Activated T-helper 17 cell treated with anti-CD3 and anti-CD28 coated beads, Interleukin-2, amount 50 U/mL, for 72 hours (primary cell): ENCODE measurements around the gene ELF4. TPM values are rescaled to one million over a fixed set of nuclear protein-coding genes. Genes with fewer than 3 reads are reported as not detected.

ENCODE experiments used
- ATAC-seq: fragments of 150-1000 bp; cut with Tn5 transposase; replicated peaks from 2 replicates; pipeline ENCODE4 v1.10.0; 2021; ENCODE audit warnings: mild to moderate bottlenecking, moderate library complexity
- H3K27ac Mint-ChIP-seq: one replicate; pipeline ENCODE4 v1.8.0; 2022; ENCODE audit warnings: mixed read lengths
- H3K27me3 Mint-ChIP-seq: one replicate; pipeline ENCODE4 v1.8.0; 2022; ENCODE audit warnings: mixed read lengths
- H3K36me3 Mint-ChIP-seq: one replicate; pipeline ENCODE4 v1.8.0; 2022; ENCODE audit warnings: low read depth, mild to moderate bottlenecking, mixed read lengths
- H3K4me1 Mint-ChIP-seq: one replicate; pipeline ENCODE4 v1.8.0; 2022; ENCODE audit warnings: mixed read lengths
- H3K4me3 Mint-ChIP-seq: one replicate; pipeline ENCODE4 v1.8.0; 2022; ENCODE audit warnings: mild to moderate bottlenecking, mixed read lengths
- H3K9me3 Mint-ChIP-seq: one replicate; pipeline ENCODE4 v1.8.0; 2022; ENCODE audit warnings: mixed read lengths
- total RNA-seq, 2 donors: library from RNA; stranded (reverse); gene quantifications; one replicate each; pipeline ENCODE4 v1.2.3, GENCODE V29; 2022

ELF4 gene
- total RNA-seq: 10 to 100 TPM; 23.5 to 25.6 TPM

DNA sequence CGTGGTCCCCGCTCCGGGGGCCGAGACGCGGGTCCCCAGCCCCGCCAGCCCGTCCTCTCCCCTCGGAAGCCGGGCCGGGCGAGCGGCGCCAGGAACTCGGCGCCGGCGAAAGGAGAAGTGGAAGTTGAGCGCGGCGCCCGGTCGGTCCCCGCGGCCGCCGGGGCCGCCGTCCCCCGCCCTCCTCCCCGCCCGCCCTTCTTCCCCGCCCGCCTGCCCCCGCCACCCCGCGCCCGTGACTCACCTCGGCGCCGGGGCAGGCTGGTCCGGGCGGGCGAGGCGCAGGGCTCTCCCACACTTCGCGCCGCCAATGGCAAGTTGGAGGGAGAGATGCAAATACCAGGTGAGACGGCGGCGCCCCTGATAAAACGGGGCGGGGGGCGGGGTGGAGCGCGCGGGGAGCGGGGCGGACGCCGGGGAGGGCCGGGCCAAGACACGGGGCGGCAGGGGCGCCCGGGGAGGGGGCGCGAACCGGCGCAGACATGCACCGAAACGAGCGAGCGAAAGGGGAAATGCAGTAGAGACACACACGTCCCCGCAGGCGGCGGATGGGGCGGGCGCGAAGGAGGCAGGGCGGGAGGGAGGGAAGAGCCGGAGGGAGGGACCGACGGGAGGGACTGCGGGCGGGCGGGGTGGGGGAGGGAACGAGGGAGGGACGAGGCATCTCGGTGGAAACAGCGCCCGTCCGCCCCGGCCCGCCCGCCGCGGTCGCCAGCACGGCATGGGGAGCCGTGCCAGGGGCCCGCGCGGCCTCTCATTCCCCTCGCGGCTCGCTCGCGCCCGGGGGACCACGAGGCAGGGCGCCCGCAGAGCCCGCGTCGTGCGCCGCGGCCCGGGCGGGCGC is at the start of gene ELF4:
ELF4 (minus strand) TSS at position 119 of the 841 bp plus-strand sequence. CDS start 29,167 bp downstream, outside the sequence.
- peak within 1 kb of the TSS; percentile 81 for H3K4me3 Mint-ChIP-seq
- peaks cover 19% of the 10 kb centered on the region for H3K4me1 Mint-ChIP-seq
- H3K9me3 Mint-ChIP-seq: no peaks in the 10 kb centered on the region
- H3K27ac Mint-ChIP-seq: peak within 1 kb of the TSS; percentile 73
- peak; percentile 65 for ATAC-seq
- H3K27me3 Mint-ChIP-seq: no peaks in the 10 kb centered on the region
- peaks cover 12% of the 10 kb centered on the region for H3K36me3 Mint-ChIP-seq

DNA sequence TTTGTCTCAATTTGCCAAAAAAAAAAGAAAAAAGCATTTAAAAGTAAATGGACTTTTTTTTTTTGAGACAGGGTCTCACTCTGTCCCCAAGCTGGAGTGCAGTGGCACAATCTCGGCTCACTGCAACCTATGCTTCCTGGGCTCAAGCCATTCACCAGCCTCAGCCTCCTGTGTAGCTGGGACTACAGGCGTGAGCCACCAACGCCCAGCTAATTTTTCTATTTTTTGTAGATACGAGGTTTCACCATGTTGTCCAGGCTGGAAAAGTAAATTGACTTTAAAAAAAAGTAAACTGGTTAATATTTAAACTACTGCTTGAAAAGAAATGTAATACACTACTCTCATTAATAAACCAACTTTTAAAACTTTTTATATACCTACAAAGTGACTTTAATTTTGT is 49.5 kb upstream of the ELF4 start:
- Mint-ChIP-seq H3K4me3 (peak overlapping the region; percentile 67), H3K27ac (no peak overlapping the region), H3K4me1 (peaks cover 5% of the 10 kb centered on the region), H3K27me3 (no peaks in the 10 kb centered on the region), H3K9me3 (no peaks in the 10 kb centered on the region), H3K36me3 (peaks cover 29% of the 10 kb centered on the region)
- no peak for ATAC-seq

DNA sequence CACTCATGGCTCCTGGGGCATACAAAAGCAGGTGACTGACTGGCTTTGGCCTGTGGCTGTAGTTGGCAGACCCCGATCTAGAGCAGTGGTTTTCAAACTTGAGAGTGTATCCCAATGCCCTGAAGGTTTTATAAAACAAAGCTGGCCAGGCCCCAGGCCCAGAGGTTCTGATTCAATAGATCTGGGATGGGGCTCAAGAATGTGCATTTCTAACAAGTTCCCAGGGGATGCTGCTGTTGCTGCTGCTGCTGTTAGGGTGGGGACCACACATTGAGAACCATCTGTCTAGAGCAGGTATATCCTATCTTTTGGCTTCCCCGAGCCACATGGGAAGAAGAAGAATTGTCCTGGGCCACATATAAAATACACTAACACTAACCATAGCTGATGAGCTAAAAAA is 48.0 kb upstream of the ELF4 start:
- no peak overlapping the region for H3K4me3 Mint-ChIP-seq
- H3K36me3 Mint-ChIP-seq: peaks cover 43% of the 10 kb centered on the region
- no peak for ATAC-seq
- H3K27me3 Mint-ChIP-seq: no peaks in the 10 kb centered on the region
- H3K27ac Mint-ChIP-seq: no peak overlapping the region
- H3K9me3 Mint-ChIP-seq: no peaks in the 10 kb centered on the region
- peaks cover 5% of the 10 kb centered on the region for H3K4me1 Mint-ChIP-seq

DNA sequence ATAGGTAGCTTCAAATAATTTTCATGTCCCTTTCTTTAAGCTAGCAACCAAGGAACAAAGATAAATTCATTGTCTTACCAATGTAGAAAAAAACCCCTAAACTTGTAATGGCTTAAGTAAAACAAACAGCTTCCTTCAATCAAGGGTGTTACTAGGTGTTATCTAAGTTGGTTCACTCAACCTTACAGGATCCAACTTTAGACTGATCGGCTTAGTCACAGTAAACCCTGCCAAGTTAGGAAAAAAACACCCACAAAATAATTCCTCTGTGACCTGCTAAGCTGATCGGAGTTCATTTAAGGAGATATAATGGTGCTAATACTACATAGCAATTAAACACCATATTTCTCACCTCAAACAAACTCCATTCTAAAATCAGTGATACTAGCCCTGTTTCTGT is 45.3 kb upstream of the ELF4 start:
- H3K4me3 Mint-ChIP-seq: no peak overlapping the region
- no peaks in the 10 kb centered on the region for H3K9me3 Mint-ChIP-seq
- peaks cover 34% of the 10 kb centered on the region for H3K36me3 Mint-ChIP-seq
- no peaks in the 10 kb centered on the region for H3K27me3 Mint-ChIP-seq
- ATAC-seq: no peak
- no peak overlapping the region for H3K27ac Mint-ChIP-seq
- H3K4me1 Mint-ChIP-seq: peaks cover 5% of the 10 kb centered on the region

DNA sequence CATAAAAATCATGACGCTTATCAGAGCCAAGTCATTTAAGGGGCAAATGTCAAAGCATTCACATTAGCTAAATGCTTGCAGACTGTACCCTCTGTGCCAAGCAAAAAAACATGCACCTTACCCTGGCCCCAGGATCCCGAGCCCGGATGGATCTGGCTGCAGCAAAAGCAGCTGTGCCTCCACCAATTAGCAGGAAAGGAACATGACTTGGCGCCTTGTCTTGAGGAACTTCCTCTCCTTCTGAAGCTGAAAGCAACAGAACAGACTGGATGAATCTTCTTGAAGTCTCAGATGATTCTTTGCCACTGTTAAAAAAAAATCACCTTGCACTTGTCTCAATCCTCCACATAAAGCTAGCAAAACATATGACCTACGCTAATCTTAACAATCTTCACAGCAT is 37.3 kb upstream of the ELF4 start:
- H3K27ac Mint-ChIP-seq: no peak overlapping the region
- H3K4me3 Mint-ChIP-seq: no peak overlapping the region
- no peak for ATAC-seq
- H3K4me1 Mint-ChIP-seq: peaks cover 5% of the 10 kb centered on the region
- H3K36me3 Mint-ChIP-seq: peaks cover 69% of the 10 kb centered on the region
- H3K27me3 Mint-ChIP-seq: no peaks in the 10 kb centered on the region
- H3K9me3 Mint-ChIP-seq: no peaks in the 10 kb centered on the region

DNA sequence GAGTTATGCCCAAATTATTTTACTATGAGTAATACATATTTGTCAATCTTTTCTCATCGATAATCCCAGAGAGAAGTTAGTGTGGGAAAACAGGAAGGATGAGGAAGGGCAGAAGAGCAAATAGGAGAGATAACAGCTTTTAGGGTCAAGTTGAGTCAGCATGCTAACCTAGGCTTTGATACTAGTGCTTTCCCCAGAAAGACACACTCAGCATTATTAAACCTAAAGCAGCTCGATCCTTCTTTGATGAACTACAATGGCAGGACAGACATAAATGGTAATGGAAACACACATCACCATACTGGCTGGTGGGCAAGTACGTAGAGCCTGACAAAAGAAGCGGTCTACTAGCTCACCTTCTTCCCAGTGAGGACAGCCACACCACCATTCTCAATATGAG is 34.8 kb upstream of the ELF4 start:
- no peak for ATAC-seq
- H3K27ac Mint-ChIP-seq: no peak overlapping the region
- peaks cover 92% of the 10 kb centered on the region for H3K36me3 Mint-ChIP-seq
- no peak overlapping the region for H3K4me3 Mint-ChIP-seq
- H3K27me3 Mint-ChIP-seq: no peaks in the 10 kb centered on the region
- H3K4me1 Mint-ChIP-seq: peaks cover 5% of the 10 kb centered on the region
- no peaks in the 10 kb centered on the region for H3K9me3 Mint-ChIP-seq

DNA sequence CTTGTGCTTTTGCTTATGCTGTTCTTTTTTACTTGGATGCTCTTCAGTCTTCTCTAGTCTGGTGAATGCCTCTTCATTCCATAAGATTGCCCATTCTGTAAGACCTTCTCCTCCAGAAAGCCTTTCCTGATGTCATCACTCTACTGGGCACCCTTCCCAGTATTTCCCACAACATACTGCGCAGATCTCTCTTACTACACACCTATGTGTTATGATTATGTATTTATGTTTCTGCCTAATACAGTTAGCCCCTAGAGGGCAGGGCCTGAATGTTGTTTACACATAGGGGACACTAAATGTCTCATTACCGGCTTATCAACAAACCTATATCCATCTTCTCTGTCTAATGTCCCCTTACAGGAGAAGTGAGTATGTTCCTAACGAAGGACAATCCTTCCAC is 34.2 kb upstream of the ELF4 start:
- H3K36me3 Mint-ChIP-seq: peaks cover 92% of the 10 kb centered on the region
- no peak overlapping the region for H3K27ac Mint-ChIP-seq
- peaks cover 5% of the 10 kb centered on the region for H3K4me1 Mint-ChIP-seq
- H3K4me3 Mint-ChIP-seq: no peak overlapping the region
- no peaks in the 10 kb centered on the region for H3K9me3 Mint-ChIP-seq
- no peak for ATAC-seq
- no peaks in the 10 kb centered on the region for H3K27me3 Mint-ChIP-seq

DNA sequence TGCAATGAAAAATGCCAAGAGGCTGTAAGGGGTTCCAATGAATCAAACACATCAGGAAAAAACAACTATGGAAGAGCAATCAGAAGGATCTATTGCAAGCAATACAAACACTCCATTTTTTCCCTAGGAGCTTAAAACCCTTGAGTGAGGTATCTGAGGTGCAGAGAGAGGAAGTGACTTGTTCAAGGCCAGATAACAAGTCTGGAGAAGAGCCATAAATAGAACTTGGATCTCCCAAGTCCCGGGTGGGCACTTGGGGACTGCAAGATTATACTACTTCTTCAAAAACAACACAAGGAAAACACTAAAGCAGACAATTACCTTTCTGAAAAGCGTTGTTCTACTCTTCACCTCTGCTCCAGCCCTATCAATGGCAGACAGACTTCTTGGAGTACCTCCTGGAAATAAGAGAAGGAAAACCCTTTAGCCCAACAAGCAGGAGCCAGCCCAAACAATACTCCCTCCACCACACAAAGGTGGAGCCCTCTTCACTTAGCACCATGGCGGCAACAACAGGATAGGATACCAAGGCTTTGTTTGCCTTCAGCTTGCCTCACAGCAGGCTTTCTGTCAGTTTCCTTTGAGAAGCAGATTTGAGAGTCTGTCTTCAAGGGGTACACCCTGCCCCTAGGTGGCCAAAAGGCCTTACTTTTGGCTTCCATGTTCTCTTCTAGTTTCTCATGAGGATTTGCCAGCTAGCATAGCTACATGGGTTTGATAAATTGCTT is 29.3 kb upstream of the ELF4 start:
- Mint-ChIP-seq H3K36me3 (peaks cover 90% of the 10 kb centered on the region), H3K27me3 (no peaks in the 10 kb centered on the region), H3K9me3 (no peaks in the 10 kb centered on the region), H3K27ac (no peak overlapping the region), H3K4me1 (peaks cover 5% of the 10 kb centered on the region), H3K4me3 (no peak overlapping the region)
- ATAC-seq: no peak

DNA sequence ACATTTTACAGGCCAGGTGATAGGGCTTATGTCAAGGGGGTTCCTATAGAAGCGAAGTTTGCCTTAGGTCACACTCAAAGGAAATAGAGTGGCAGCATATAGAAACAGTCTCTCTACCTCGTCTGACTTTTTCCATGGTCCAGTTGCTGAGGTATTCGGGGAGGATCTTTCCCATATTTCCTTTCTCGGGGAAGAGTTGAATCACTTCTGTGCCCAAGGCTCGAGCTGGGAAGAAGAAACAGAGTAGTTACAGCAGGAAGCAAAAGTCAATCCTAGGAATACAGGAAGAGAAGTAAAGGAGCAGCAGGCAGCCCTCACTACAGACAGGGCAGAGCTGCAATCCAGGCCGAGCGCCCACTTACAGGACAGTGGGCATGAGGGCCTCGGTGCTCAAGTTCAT is 26.7 kb upstream of the ELF4 start:
- H3K27me3 Mint-ChIP-seq: no peaks in the 10 kb centered on the region
- ATAC-seq: no peak
- no peak overlapping the region for H3K27ac Mint-ChIP-seq
- no peak overlapping the region for H3K4me3 Mint-ChIP-seq
- peaks cover 88% of the 10 kb centered on the region for H3K36me3 Mint-ChIP-seq
- no peaks in the 10 kb centered on the region for H3K9me3 Mint-ChIP-seq
- H3K4me1 Mint-ChIP-seq: no peaks in the 10 kb centered on the region

DNA sequence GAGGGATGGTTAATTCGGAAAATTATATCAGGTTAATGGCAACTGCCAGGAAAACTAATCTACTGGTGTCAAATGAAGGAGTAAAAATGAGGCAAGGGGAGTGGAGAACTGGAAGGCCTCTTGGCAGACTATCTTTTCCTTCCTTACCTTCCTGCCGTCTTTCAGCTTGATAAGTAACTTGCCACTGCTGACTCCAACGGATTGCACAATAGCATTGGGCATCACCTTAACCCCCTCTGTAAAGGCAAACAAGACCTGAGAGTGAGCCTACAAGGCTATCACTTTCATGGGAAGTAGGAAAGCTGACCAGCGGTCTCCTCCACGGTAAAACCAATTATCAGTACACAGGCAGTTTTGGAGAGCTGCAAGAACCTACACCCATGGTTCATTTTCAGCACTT is 26.2 kb upstream of the ELF4 start:
- Mint-ChIP-seq H3K36me3 (peaks cover 90% of the 10 kb centered on the region), H3K9me3 (no peaks in the 10 kb centered on the region), H3K27ac (no peak overlapping the region), H3K4me1 (no peaks in the 10 kb centered on the region), H3K27me3 (no peaks in the 10 kb centered on the region), H3K4me3 (no peak overlapping the region)
- no peak for ATAC-seq

DNA sequence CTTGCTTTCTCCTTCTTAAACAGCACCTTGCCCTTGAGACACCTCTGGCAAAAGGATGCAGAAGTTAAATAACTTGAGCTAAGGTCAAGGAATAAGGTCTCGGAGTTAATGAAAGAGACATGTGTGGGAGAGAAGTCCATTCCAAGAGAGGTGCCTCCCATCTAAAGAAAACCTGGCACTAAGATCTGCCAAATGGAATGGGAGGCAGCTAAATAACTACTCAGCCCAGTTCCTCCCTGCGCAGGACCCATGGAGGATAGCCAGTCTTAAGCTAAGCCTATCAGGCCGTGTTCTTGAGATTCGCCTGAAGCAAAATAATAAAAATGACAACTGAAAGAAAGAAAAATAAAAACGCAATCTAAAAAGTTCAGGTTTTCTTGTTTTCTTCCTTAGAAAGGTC is 20.7 kb upstream of the ELF4 start:
- Mint-ChIP-seq H3K4me3 (no peak overlapping the region), H3K4me1 (no peaks in the 10 kb centered on the region), H3K27ac (no peak overlapping the region), H3K27me3 (no peaks in the 10 kb centered on the region), H3K36me3 (peaks cover 77% of the 10 kb centered on the region), H3K9me3 (no peaks in the 10 kb centered on the region)
- no peak for ATAC-seq

DNA sequence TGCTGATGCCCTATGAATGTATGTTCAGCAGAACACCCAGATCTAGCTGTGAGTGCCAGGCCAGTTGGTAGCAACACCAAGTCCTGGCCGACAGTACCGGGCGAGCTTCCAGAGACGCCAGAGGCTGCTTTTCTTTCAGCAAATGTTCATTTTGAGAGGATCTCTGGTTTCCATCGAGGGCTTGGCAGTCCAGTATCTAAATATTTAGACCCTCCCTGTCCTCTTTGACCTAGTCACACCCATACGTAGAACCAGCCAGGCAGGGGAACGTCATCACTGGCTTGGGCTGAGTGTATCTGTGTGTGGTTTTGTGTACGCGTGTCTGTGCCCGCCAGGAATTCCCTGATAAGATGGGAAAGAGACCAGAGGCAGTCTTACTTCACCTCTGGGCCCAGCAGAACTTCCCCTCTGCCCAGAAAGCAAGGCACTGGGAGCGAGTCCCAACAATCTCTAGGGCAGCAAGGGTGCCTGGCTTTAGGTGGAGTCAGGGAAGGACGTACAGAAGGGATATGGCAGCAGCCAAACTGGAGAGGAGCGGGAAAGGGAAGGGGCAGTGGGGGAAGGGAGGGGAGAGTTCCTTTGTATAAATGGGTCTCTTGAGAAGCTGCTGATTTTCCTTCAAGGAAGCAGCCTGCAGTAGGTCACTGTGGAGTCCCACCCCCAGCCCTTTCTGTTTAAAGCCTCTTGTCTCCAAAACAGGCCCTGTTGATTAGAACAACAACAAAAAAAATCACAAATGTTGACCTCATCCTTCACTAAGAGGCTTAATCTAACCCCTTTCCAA is 15.0 kb upstream of the ELF4 start:
- no peak overlapping the region for H3K27ac Mint-ChIP-seq
- no peaks in the 10 kb centered on the region for H3K4me1 Mint-ChIP-seq
- peaks cover 30% of the 10 kb centered on the region for H3K36me3 Mint-ChIP-seq
- no peak overlapping the region for H3K4me3 Mint-ChIP-seq
- ATAC-seq: no peak
- no peaks in the 10 kb centered on the region for H3K9me3 Mint-ChIP-seq
- H3K27me3 Mint-ChIP-seq: no peaks in the 10 kb centered on the region

DNA sequence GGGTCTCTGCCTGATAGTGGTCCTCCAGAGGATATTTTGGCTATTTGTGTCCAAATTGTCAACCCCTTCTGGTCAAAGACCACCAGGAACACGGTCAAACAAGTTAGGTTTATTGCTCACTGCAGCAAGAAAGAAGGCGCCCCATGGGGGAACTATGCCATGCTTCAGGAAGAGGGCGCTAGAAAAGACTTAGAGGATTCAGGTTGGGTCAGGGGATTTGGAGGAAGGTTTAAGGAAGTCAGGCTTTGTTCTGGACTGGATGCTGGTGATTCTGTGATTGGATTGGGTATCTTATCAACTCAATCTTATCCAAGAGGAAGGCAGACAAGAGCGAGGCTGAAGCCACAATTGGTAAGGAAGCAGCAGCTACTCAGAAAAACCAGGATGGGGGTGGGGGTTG is 14.3 kb upstream of the ELF4 start:
- no peaks in the 10 kb centered on the region for H3K9me3 Mint-ChIP-seq
- H3K4me3 Mint-ChIP-seq: no peak overlapping the region
- no peak overlapping the region for H3K27ac Mint-ChIP-seq
- H3K27me3 Mint-ChIP-seq: no peaks in the 10 kb centered on the region
- H3K4me1 Mint-ChIP-seq: no peaks in the 10 kb centered on the region
- peaks cover 23% of the 10 kb centered on the region for H3K36me3 Mint-ChIP-seq
- no peak for ATAC-seq

DNA sequence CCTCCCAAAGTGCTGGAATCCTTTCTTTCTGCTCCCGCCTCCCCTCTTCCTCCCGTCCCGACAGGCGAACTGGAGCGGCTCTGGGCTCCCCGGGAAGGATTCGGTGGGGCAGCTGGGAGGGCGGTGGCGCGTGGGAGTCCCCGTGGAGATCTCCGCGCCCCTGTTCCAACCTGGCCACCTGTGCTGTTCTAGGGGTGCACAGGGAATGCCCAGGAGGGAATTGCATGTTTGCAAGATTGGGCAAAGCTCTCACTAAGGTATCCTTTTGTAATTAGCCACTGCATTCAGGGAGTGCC is 11.2 kb upstream of the ELF4 start:
- H3K27me3 Mint-ChIP-seq: no peaks in the 10 kb centered on the region
- H3K9me3 Mint-ChIP-seq: no peaks in the 10 kb centered on the region
- H3K4me3 Mint-ChIP-seq: peak overlapping the region; percentile 64
- ATAC-seq: no peak
- H3K36me3 Mint-ChIP-seq: peaks cover 2% of the 10 kb centered on the region
- H3K27ac Mint-ChIP-seq: peak overlapping the region; percentile 69
- peaks cover 11% of the 10 kb centered on the region for H3K4me1 Mint-ChIP-seq
